Calu3 (cell line): ENCODE measurements around the gene ANO2. TPM values are rescaled to one million over a fixed set of nuclear protein-coding genes. Genes with fewer than 3 reads are reported as not detected.

Experiments
- BruUV-seq: library from RNA; stranded (reverse); fragments of 400-500 nt; replicated peaks from 2 replicates; lab custom pipeline; 2021; lab: Mats Ljungman, UMichigan
- CTCF ChIA-PET: fragments of 300-600 bp; sonication (Branson Sonifier 250); formaldehyde crosslinking; loops from one replicate; lab custom pipeline; 2022; ENCODE audit warnings: antibody characterized with exemption; lab: Charles Lee
- DNase-seq: peaks from one replicate; pipeline ENCODE4 v3.0.0; 2022
- H3K27ac Mint-ChIP-seq: one replicate; pipeline ENCODE4 v1.8.0; 2022; ENCODE audit warnings: mixed read lengths; ENCODE audit not compliant: unreplicated experiment
- H3K27me3 Mint-ChIP-seq: one replicate; pipeline ENCODE4 v1.8.0; 2022; ENCODE audit warnings: mixed read lengths; ENCODE audit not compliant: unreplicated experiment
- H3K36me3 Mint-ChIP-seq: one replicate; pipeline ENCODE4 v1.8.0; 2022; ENCODE audit warnings: mild to moderate bottlenecking, moderate library complexity, mixed read lengths; ENCODE audit not compliant: insufficient read depth, unreplicated experiment
- H3K4me1 Mint-ChIP-seq: one replicate; pipeline ENCODE4 v1.8.0; 2022; ENCODE audit warnings: mild to moderate bottlenecking, low read depth, mixed read lengths; ENCODE audit not compliant: unreplicated experiment
- H3K4me3 Mint-ChIP-seq: one replicate; pipeline ENCODE4 v1.8.0; 2022; ENCODE audit warnings: mild to moderate bottlenecking, low read depth, moderate library complexity, mixed read lengths; ENCODE audit not compliant: unreplicated experiment
- H3K9me3 Mint-ChIP-seq: one replicate; pipeline ENCODE4 v1.8.0; 2022; ENCODE audit warnings: low read depth, mixed read lengths; ENCODE audit not compliant: unreplicated experiment
- CTCF ChIP-seq: fragments of 200-600 bp; IDR thresholded peaks from one replicate; pipeline ENCODE4 v1.8.0; 2022; ENCODE audit warnings: antibody characterized with exemption; ENCODE audit not compliant: unreplicated experiment
- intact Hi-C: fragments of 100-400 bp; cut with micrococcal nuclease; formaldehyde crosslinking; loops from one replicate; pipeline ENCODE4 v1.10.0; 2022; ENCODE audit not compliant: unreplicated experiment
- total RNA-seq: library from RNA; stranded (reverse); gene quantifications from 2 replicates; pipeline ENCODE4 v1.2.3, GENCODE V29; 2022

The ANO2 gene
- total RNA-seq, 1 experiment from 2014 or later: not detected

- no peaks in the 10 kb centered on the region for H3K4me1 Mint-ChIP-seq
- DNase-seq: no peak
- no peak overlapping the region for H3K27ac Mint-ChIP-seq
- no peak overlapping the region for H3K4me3 Mint-ChIP-seq
- H3K9me3 Mint-ChIP-seq: peaks cover 4% of the 10 kb centered on the region
- no peaks in the 10 kb centered on the region for H3K36me3 Mint-ChIP-seq
- TF ChIP-seq CTCF: no peak
- CTCF ChIA-PET: no interaction called here
- BruUV-seq: no TSS peak
- peaks cover 23% of the 10 kb centered on the region for H3K27me3 Mint-ChIP-seq
- intact Hi-C loops: no loop called here
Observed at GRCh38 chr12:5582541-5582940, 362.5 kb downstream of the ANO2 start.

GRCh38 chr12:5582018-5582417 lies 363.0 kb downstream of the ANO2 start:
- Mint-ChIP-seq H3K9me3 (peaks cover 4% of the 10 kb centered on the region), H3K4me3 (no peak overlapping the region), H3K27ac (no peak overlapping the region), H3K36me3 (no peaks in the 10 kb centered on the region), H3K4me1 (no peaks in the 10 kb centered on the region), H3K27me3 (peaks cover 23% of the 10 kb centered on the region)
- DNase-seq: no peak
- intact Hi-C loops: no loop called here
- CTCF ChIA-PET: no interaction called here
- BruUV-seq: no TSS peak
- TF ChIP-seq CTCF: no peak

- H3K36me3 Mint-ChIP-seq: no peaks in the 10 kb centered on the region
- no TSS peak for BruUV-seq
- peaks cover 4% of the 10 kb centered on the region for H3K9me3 Mint-ChIP-seq
- intact Hi-C loops: no loop called here
- CTCF ChIA-PET: no interaction called here
- no peaks in the 10 kb centered on the region for H3K4me1 Mint-ChIP-seq
- TF ChIP-seq CTCF: no peak
- no peak for DNase-seq
- H3K4me3 Mint-ChIP-seq: no peak overlapping the region
- peaks cover 23% of the 10 kb centered on the region for H3K27me3 Mint-ChIP-seq
- no peak overlapping the region for H3K27ac Mint-ChIP-seq
Observed at GRCh38 chr12:5581616-5582015, 363.4 kb downstream of the ANO2 start.

- no peaks in the 10 kb centered on the region for H3K4me1 Mint-ChIP-seq
- no peaks in the 10 kb centered on the region for H3K36me3 Mint-ChIP-seq
- no peak overlapping the region for H3K27ac Mint-ChIP-seq
- H3K4me3 Mint-ChIP-seq: no peak overlapping the region
- TF ChIP-seq CTCF: no peak
- peaks cover 4% of the 10 kb centered on the region for H3K9me3 Mint-ChIP-seq
- no peak for DNase-seq
- CTCF ChIA-PET: no interaction called here
- intact Hi-C loops: no loop called here
- peaks cover 23% of the 10 kb centered on the region for H3K27me3 Mint-ChIP-seq
- no TSS peak for BruUV-seq
Observed at GRCh38 chr12:5581019-5581418, 364.0 kb downstream of the ANO2 start.
